Ovary (tissue), 9 donors: ENCODE measurements around the gene WDFY4. TPM values are rescaled to one million over a fixed set of nuclear protein-coding genes. Genes with fewer than 3 reads are reported as not detected.

ENCODE experiments used
- DNase-seq, 5 donors: peaks; one replicate each; pipeline ENCODE4 v3.0.0-alpha.2; 2019 to 2020
- H3K27ac ChIP-seq, 2 donors: fragments of 200-600 bp; one replicate each; pipeline versions ENCODE4 v1.5.1 to v1.8.0; 2019 to 2022
- H3K27me3 ChIP-seq: fragments of 200-600 bp; one replicate; pipeline ENCODE4 v1.8.0; 2022
- H3K36me3 ChIP-seq: fragments of 200-600 bp; sonication (generic); one replicate; pipeline ENCODE4 v1.5.1; 2019
- H3K4me1 ChIP-seq: one replicate; pipeline ENCODE4 v1.8.1; 2013; ENCODE audit warnings: mild to moderate bottlenecking, moderate library complexity; ENCODE audit not compliant: insufficient read depth
- H3K4me3 ChIP-seq: fragments of 200-600 bp; sonication (generic); one replicate; pipeline ENCODE4 v1.5.1; 2017
- H3K9me3 ChIP-seq, 2 donors: fragments of 200-600 bp in 1 of 2; sonication (generic) in 1 of 2; one replicate each; pipeline versions ENCODE4 v1.5.1 to v1.8.1; 2013 to 2019; ENCODE audit warnings: mild to moderate bottlenecking in 1 of 2, moderate library complexity in 1 of 2
- EP300 ChIP-seq: sonication (generic); formaldehyde crosslinking; IDR thresholded peaks from one replicate; pipeline ENCODE4 v1.6.1; 2017; ENCODE audit warnings: antibody characterized with exemption
- POLR2A ChIP-seq: fragments of 450-650 bp; IDR thresholded peaks from one replicate; pipeline ENCODE4 v1.6.1; 2017; ENCODE audit warnings: antibody characterized with exemption, mild to moderate bottlenecking, moderate library complexity
- WGBS, 3 donors: extraction: QIAGEN DNeasy Blood & Tissue Kit in 1 of 3; methylation state at CpG; one replicate each; pipeline versions ENCODE4 v1.1.5 to v1.1.7; 2013 to 2017; 5-methylcytosine and 5-hydroxymethylcytosine counted together
- intact Hi-C, 4 donors: fragments of 100-400 bp; cut with DNase I; formaldehyde crosslinking; loops; one replicate each; pipeline versions ENCODE4 v1.11.0 to v1.15.1; 2022 to 2023
- polyA plus RNA-seq, 2 donors: library from polyadenylated mRNA; stranded (reverse); fragments of 200-250 nt in 1 of 2; fragments of 350-450 nt in 1 of 2; fragmentation: Illumina TruSeq in 1 of 2; extraction: RNeasy Lipid Tissue Mini Kit (QIAGEN cat#74804) in 1 of 2; gene quantifications; one replicate each; pipeline ENCODE4 v1.2.3, GENCODE V29; 2013 to 2014
- total RNA-seq, 7 donors: library from RNA; depleted of rRNA in 2 of 7; stranded (reverse); fragments of >200 nt in 2 of 7; fragmentation: NEBNext Ultra II Directional in 3 of 7; extraction: Animal tissue kit (Norgen Biotek cat#: 25700) in 3 of 7; gene quantifications; one replicate each; pipeline versions ENCODE4 v1.1.0 to v1.2.4, GENCODE V29; 2016 to 2023
- TF ChIP-seq, protein P1 (sequence below), 3 donors: fragments of 450-650 bp in 2 of 3; fragments of 200-600 bp in 1 of 3; IDR thresholded peaks; one replicate each; pipeline versions ENCODE4 v1.5.1 to v1.8.0; 2016 to 2022; ENCODE audit warnings: antibody characterized with exemption in 3 of 3, mild to moderate bottlenecking in 1 of 3
- donor health status: DM: no; HTN: no; CAD: no; lungs with moderate emphysema.
- donor health status: DM: no; HTN: no; CAD: no.
- donor health status: Bipolar disorder and iron deficiency.
- donor health status: DM: yes; HTN: yes; CAD: no.
- donor health status: DM: no; HTN: no; CAD: no.
- donor health status: DM: yes; HTN: yes; CAD: no.

Gene WDFY4
- total and polyA plus RNA-seq, 9 donors = 0.54 to 4.2 (median 1.7) TPM

DNA sequence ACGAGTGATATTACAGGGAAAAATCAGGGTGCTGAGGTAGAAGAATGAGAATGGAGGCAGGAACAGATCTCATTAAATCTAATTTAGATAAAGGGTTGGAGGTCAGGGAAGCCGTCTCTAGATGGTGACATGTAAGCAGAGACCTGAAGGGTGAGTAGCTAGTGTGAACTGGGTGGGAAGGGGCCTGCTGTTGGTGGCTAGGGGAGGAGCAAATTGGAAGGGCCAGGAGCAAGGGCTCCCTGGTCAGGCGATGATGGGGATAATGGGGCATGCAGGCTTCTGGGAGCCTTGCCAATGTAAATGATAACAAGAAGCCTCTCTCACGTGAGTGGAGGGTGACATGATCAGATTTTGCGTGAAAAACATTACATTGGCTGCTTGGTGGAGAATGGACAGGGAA, 76.3 kb downstream of the WDFY4 start:
- DNase-seq = no peak
- Histone ChIP-seq H3K27ac (no peak overlapping the region), H3K9me3 (no peaks in the 10 kb centered on the region), H3K4me1 (peaks cover 3% of the 10 kb centered on the region), H3K36me3 (no peaks in the 10 kb centered on the region), H3K4me3 (no peak overlapping the region), H3K27me3 (no peaks in the 10 kb centered on the region)
- TF ChIP-seq, protein P1, sequence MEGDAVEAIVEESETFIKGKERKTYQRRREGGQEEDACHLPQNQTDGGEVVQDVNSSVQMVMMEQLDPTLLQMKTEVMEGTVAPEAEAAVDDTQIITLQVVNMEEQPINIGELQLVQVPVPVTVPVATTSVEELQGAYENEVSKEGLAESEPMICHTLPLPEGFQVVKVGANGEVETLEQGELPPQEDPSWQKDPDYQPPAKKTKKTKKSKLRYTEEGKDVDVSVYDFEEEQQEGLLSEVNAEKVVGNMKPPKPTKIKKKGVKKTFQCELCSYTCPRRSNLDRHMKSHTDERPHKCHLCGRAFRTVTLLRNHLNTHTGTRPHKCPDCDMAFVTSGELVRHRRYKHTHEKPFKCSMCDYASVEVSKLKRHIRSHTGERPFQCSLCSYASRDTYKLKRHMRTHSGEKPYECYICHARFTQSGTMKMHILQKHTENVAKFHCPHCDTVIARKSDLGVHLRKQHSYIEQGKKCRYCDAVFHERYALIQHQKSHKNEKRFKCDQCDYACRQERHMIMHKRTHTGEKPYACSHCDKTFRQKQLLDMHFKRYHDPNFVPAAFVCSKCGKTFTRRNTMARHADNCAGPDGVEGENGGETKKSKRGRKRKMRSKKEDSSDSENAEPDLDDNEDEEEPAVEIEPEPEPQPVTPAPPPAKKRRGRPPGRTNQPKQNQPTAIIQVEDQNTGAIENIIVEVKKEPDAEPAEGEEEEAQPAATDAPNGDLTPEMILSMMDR (IDR thresholded peaks at IDR 0.05) = no peak
- TF ChIP-seq POLR2A = no peak
- TF ChIP-seq EP300 = no peak
- WGBS, 3 donors = 79 to 87% (median 80%) methylated on average over 5 of the region's 5 CpGs
- intact Hi-C loops = no loop called here

DNA sequence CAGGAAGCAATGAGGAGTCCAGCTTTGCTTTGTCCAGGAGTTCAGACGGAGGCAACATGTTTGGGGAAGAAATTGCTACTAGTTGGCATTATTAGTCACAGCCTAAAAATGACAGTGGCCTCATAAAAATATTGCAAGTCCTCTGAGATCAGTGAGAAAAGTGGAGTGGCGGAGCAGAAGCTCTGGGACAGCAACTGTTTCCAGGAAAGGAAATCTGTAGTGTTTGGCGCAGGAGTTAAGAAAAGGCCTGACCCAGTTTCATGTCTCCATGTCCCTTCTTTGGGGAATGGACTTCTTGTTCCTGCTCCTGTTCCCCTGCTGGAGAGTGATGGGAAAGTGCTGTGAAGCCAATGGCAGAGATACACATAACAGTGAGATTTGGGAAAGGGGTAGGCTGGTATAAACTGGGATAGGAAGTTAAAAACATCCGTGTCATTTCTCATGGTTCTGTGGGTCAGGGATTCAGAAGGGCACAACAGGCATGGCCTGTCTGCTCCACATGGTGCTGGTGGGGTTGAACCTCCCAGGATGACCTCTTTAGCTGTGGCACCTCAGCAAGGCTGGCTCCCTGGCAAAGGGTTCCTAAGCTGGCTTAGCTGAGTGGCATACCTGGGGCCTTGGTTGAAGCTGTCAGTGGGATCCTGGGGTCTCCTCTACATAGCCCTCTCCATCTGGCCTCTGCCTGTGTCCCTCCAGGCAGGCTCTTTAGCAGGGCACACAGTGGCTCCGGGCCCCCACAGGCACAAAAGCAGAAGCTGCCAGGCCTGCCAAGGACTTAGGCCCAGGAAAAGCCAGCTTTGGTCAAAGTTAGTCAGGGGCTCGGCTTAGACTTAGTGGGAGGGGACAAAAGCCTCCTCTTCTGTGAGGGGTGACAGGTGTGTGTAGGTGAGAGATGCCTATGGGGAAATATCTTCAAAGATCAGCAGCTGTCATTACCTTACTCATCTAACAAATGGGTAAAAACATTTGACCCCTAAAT, 77.7 kb downstream of the WDFY4 start:
- Histone ChIP-seq H3K27ac (no peak overlapping the region), H3K4me3 (no peak overlapping the region), H3K36me3 (no peaks in the 10 kb centered on the region), H3K9me3 (no peaks in the 10 kb centered on the region), H3K4me1 (peaks cover 3% of the 10 kb centered on the region), H3K27me3 (no peaks in the 10 kb centered on the region)
- 89 to 94% (median 93%) methylated on average over 6 of the region's 6 CpGs for WGBS, 3 donors
- intact Hi-C loops = no loop called here
- TF ChIP-seq EP300 (no peak), POLR2A (no peak)
- TF ChIP-seq, protein P1 (IDR thresholded peaks at IDR 0.05) = no peak
- no peak for DNase-seq

DNA sequence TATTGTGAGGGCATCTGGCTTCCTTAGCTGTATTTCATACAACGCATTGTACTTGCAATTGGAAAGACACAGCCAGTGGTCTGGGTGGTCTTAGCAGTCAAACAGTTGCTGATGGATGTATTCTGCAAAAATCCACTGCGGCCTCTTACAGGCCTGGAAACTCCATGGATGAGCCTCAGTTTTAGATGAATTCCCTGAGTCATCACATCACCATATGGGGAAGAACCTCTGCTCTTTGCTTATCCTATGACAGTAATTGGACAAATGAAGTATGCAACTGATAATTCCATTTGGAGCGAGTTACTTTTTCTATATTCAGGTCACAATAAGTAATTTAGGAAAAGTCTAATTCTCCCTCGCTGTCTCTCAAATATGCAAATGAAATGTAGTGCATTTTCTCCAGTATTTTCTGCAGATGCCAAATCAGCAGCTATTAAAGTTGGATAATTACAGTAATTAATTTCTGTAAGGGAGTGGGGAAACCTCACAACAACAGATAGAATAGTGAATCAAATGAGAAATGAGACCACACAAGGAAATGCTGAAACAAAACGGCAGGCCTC, 78.8 kb downstream of the WDFY4 start:
- no peaks in the 10 kb centered on the region for H3K36me3 ChIP-seq
- DNase-seq = no peak

DNA sequence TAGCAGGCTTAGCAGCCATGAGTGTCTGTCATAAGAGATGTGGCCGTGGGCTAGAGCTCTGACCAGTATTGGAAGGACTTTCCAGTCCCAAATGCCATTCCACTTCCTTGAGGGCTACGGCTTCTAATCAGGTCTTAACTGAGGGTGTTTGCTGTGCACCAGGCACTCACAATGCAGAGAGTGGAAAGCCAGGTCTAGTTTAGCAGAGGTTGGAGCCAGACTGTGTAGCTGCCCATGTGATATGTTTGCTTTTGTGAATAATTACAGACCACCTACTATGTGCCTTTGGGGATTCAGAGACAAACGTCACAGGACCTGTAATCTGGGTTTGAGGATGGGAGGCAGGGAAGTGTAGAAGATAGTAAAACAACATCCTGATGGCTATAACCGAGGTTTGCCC, 79.8 kb downstream of the WDFY4 start:
- TF ChIP-seq EP300 (no peak), POLR2A (no peak)
- TF ChIP-seq, protein P1 (IDR thresholded peaks at IDR 0.05) = no peak
- intact Hi-C loops = no loop called here
- Histone ChIP-seq H3K27ac (no peak overlapping the region), H3K4me3 (no peak overlapping the region), H3K9me3 (no peaks in the 10 kb centered on the region), H3K4me1 (no peaks in the 10 kb centered on the region), H3K27me3 (no peaks in the 10 kb centered on the region), H3K36me3 (no peaks in the 10 kb centered on the region)
- 92 to 96% (median 92%) methylated on average over 4 of the region's 4 CpGs for WGBS, 3 donors
- no peak for DNase-seq

More for the DNA sequence above, 78.8 kb downstream of the WDFY4 start:
- no peaks in the 10 kb centered on the region for H3K9me3 ChIP-seq
- 83 to 87% (median 84%) methylated on average over 5 of the region's 5 CpGs for WGBS, 3 donors
- intact Hi-C loops = no loop called here
- H3K4me3 ChIP-seq = no peak overlapping the region
- H3K27me3 ChIP-seq = no peaks in the 10 kb centered on the region
- peaks cover 3% of the 10 kb centered on the region for H3K4me1 ChIP-seq
- no peak overlapping the region for H3K27ac ChIP-seq
- TF ChIP-seq, protein P1 (IDR thresholded peaks at IDR 0.05) = no peak
- TF ChIP-seq POLR2A (no peak), EP300 (no peak)
